HG02981 (cell line): ENCODE measurements around the gene LYPLAL1.
A peak's percentile ranks its signal among the peaks of the same experiment; 100 is the strongest.
"Not testable (repeated sequence)": the region's sequence is repeated elsewhere in the genome, so short reads cannot be mapped to it uniquely, and the experiment has no call there.

Experiments
- ATAC-seq: cut with Tn5 transposase; IDR thresholded peaks from one replicate; pipeline ENCODE4 v1.9.1; 2021; ENCODE audit warnings: mild to moderate bottlenecking, moderate library complexity; ENCODE audit not compliant: unreplicated experiment

LYPLAL1 gene

DNA sequence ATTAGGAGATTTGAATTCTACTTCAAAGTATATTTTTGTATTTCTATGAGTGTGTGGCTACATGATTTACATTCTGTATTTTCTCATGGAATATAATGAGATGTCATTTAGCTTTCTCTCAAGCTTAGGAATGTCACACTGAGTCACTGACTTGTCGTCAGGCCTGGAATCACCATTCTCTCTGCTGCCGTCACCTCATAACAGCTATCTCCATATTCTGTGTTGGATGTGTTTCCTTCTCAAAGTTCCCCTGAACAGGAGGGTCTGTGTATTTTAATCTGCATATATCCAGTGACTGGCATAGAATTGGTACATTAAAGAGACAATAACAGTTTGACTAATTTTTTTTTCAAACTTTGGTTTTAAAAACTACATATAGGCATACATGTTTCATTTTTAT lies 35.9 kb downstream of the LYPLAL1 start:
- ATAC-seq = no peak

- no peak for ATAC-seq
These were observed 36.4 kb downstream of the LYPLAL1 start for GRCh38 chr1:219210067-219210466.

GRCh38 chr1:219215477-219215876 lies 41.8 kb downstream of the LYPLAL1 start:
- ATAC-seq = peak; percentile 50

GRCh38 chr1:219220945-219221344 lies 47.3 kb downstream of the LYPLAL1 start:
- ATAC-seq = peak; percentile 95

- ATAC-seq = no peak
These were observed 49.8 kb downstream of the LYPLAL1 start for GRCh38 chr1:219223496-219223895.

DNA sequence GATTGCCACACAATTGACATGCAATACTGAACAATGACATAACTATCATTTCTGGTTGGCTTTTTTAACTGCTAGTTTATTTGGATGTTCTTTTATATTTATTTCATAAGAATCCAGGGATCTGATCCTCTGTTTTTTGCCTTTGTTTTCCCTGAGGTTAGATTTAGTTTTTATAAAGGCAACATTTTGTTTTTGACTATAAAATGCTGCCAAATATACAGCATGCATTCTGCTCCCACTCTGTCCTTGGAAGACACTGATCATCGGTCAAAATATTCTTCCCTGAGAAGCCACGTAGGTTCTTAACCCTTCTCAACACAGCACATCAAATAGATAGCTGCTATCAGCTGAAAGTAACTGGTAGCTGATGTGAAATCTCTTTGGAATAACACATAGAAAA lies 52.5 kb downstream of the LYPLAL1 start:
- no peak for ATAC-seq

GRCh38 chr1:219227360-219228057 lies 53.8 kb downstream of the LYPLAL1 start:
- no peak for ATAC-seq

DNA sequence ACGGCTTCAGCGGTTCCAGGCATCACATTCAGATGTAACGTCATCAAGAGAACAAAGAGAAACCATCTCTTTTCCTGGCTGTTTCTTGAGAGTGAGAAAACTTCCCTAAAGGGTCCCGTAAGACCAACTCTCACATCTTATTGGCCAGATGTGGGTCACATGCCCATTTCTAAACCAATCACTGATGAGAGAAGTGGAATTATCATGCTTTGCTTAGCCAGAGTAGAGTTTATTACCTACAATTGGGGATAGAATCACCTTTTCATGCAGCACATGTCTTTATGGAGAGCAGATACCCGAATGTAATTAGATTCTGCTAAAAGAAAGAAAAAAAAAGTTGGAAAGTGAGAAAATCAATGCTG lies 54.4 kb downstream of the LYPLAL1 start:
- ATAC-seq = no peak

DNA sequence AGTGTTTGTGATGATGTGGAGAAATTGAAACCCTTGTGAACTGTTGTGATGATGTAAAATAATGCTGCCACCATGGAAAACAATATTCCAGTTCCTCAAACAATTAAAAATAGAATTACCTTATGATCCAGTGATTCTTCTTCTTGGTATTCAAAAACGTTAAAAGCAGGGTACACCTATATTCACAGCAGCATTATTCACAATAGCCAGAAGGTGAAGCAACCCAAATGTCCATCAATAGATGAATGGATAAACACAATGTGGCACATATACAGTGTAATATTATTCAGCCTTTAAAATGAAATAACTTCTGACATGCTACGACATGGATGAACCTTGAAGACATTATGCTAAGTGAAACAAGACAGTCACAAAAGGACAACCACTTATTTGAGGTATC lies 59.2 kb downstream of the LYPLAL1 start:
- no peak for ATAC-seq

- no peak for ATAC-seq
These were observed 62.3 kb downstream of the LYPLAL1 start for GRCh38 chr1:219235903-219236481.

DNA sequence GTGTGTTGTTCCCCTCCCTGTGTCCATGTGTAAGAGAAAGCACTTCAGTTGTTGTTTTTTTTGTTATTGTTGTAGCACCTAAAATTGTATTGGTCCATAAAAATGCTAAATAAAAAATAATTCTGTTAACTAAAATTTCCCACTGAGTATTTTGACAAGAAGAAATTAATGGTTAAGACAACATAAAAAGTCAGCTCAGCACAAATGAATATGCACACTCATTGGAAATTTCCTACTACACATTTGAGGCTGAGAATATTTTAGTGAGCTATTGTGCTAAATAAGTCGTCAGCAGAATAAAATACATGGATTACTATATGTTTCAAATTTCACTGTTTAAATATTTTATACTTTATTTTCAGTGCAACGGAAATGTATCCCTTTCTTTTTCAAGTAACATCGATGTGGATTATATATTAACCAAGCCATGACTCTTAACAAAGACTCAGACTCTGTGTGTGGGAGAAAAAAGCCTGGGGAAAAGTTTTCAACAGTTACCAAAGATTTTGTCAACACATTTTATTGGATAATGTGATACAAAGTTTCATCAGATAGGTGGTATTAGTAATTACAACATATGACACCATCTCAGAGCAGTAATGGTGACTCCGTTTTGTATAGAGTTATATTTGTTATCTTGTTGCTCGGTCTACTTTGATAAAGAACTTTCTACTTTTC lies 63.4 kb downstream of the LYPLAL1 start:
- no peak for ATAC-seq

GRCh38 chr1:219239518-219239917 lies 65.8 kb downstream of the LYPLAL1 start:
- ATAC-seq = no peak

DNA sequence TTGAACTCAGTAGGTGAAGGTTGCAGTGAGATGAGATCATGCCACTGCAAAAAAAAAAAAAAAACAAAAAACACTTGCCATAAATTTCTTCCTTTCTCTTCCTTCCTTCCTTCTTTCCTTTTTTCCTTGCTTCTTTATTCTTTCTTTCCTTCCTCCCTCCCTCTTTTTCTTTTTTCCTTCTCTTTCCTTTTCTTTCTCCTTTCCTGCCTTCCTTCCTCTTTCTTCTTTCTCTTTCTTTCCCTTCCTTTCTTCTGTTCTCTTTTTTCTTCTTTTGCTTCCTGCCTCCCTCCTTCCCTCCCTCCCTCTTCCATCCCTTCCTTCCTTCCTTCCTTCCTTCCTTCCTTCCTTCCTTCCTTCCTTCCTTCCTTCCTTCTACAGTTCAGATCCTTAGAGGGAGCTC lies 71.2 kb downstream of the LYPLAL1 start:
- ATAC-seq = no peak

DNA sequence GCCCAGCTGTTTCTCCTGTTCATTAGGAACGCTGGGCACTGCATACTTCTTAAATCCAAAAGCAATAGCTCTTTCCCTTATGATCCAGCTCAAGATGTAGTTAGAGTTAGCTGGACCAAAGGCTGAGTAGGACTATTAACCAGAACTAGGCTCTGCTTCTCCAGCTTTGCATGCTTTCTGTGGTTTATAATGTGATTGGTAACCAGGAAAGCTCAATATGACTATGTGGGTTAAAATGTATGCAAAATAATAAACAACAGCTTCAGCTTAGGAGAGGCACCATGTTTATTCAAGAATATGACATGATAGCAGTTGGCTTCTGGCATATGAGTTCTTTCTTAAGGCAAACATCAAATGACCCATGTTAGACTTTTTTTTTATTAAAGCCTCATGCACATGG lies 73.8 kb downstream of the LYPLAL1 start:
- peak; percentile 78 for ATAC-seq

DNA sequence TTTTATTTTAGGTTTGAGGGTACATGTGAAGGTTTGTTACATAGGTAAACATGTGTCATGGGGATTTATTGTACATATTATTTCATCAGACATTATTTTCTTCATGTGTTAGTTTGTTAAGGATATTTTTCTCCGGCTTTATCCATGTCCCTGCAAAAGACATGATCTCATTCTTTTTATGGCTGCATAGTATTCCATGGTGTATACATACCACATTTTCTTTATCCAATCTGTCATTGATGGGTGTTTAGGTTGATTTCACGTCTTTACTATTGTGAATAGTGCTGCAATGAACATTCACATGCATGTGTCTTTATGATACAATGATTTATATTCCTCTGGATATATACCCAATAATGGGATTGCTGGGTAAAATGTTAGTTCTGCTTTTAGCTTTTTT lies 76.8 kb downstream of the LYPLAL1 start:
- not testable (repeated sequence) for ATAC-seq

- no peak for ATAC-seq
These were observed 84.1 kb downstream of the LYPLAL1 start for GRCh38 chr1:219257751-219258150.

GRCh38 chr1:219261454-219261853 lies 87.8 kb downstream of the LYPLAL1 start:
- no peak for ATAC-seq
